OCI-LY7 (cell line): ENCODE measurements around the gene SLC26A11. TPM values are rescaled to one million over a fixed set of nuclear protein-coding genes. Genes with fewer than 3 reads are reported as not detected.

Experiments
- BruUV-seq: library from RNA; stranded (reverse); fragments of 400-500 nt; replicated peaks from 2 replicates; lab custom pipeline; 2021; lab: Mats Ljungman, UMichigan
- CTCF ChIA-PET: fragments of 300-600 bp; sonication (Branson Sonifier 250); formaldehyde crosslinking; loops from one replicate; lab custom pipeline; 2022; ENCODE audit warnings: antibody characterized with exemption; ENCODE audit not compliant: unreplicated experiment; lab: Charles Lee
- POLR2A ChIA-PET: fragments of 300-600 bp; sonication (Branson Sonifier 250); formaldehyde crosslinking; loops from one replicate; lab custom pipeline; 2022; ENCODE audit warnings: antibody characterized with exemption; lab: Charles Lee
- DNase-seq: peaks from one replicate; pipeline ENCODE4 v3.0.0-alpha.2; 2015; ENCODE audit warnings: low spot score
- H2AFZ ChIP-seq: fragments of 200-600 bp; sonication (generic), shearing (Covaris generic); 2 replicates; pipeline ENCODE4 v1.6.1; 2014; ENCODE audit warnings: mild to moderate bottlenecking, antibody characterized with exemption, low read length, moderate library complexity
- H3K27ac ChIP-seq: fragments of 200-600 bp; sonication (generic); 2 replicates; pipeline ENCODE4 v1.5.1; 2014; ENCODE audit warnings: mixed run types, low read depth, mild to moderate bottlenecking, moderate library complexity, low read length, inconsistent platforms; ENCODE audit not compliant: poor library complexity, severe bottlenecking
- H3K36me3 ChIP-seq: fragments of 200-600 bp; sonication (generic); 2 replicates; pipeline ENCODE4 v1.6.1; 2014; ENCODE audit warnings: mild to moderate bottlenecking, antibody characterized with exemption, low read length, moderate library complexity, mixed read lengths; ENCODE audit not compliant: insufficient read depth
- H3K4me1 ChIP-seq: fragments of 200-600 bp; sonication (generic); 2 replicates; pipeline ENCODE4 v1.5.1; 2014; ENCODE audit warnings: mild to moderate bottlenecking, low read length; ENCODE audit not compliant: insufficient read depth, poor library complexity, severe bottlenecking
- H3K4me2 ChIP-seq: fragments of 200-600 bp; sonication (generic); 2 replicates; pipeline ENCODE4 v1.6.1; 2014; ENCODE audit warnings: mild to moderate bottlenecking, low read length
- H3K4me3 ChIP-seq: fragments of 200-600 bp; sonication (generic); 2 replicates; pipeline ENCODE4 v1.5.1; 2014; ENCODE audit warnings: mild to moderate bottlenecking, low read depth, low read length; ENCODE audit not compliant: poor library complexity, severe bottlenecking
- H3K79me2 ChIP-seq: fragments of 200-600 bp; sonication (generic); 2 replicates; pipeline ENCODE4 v1.6.1; 2016; ENCODE audit warnings: low read depth, mild to moderate bottlenecking, low read length, moderate library complexity, mixed read lengths; ENCODE audit not compliant: insufficient read depth
- H3K9me2 ChIP-seq: fragments of 200-600 bp; sonication (generic); 2 replicates; pipeline ENCODE4 v1.6.1; 2016; ENCODE audit warnings: mild to moderate bottlenecking, low read length, mixed read lengths; ENCODE audit not compliant: insufficient read depth
- H3K9me3 ChIP-seq: fragments of 200-600 bp; sonication (generic); 2 replicates; pipeline ENCODE4 v1.6.1; 2014; ENCODE audit warnings: mild to moderate bottlenecking, mixed run types, low read length, mixed read lengths
- H4K20me1 ChIP-seq: fragments of 200-600 bp; sonication (generic); 2 replicates; pipeline ENCODE4 v1.6.1; 2014; ENCODE audit warnings: mild to moderate bottlenecking, antibody characterized with exemption, low read length, moderate library complexity, mixed read lengths; ENCODE audit not compliant: insufficient read depth
- EZH2phosphoT487 ChIP-seq: fragments of 200-600 bp; sonication (generic); IDR thresholded peaks from 2 replicates; pipeline ENCODE4 v1.6.1; 2018; ENCODE audit warnings: low read depth, borderline replicate concordance, mild to moderate bottlenecking, mixed run types, antibody characterized with exemption, low read length, moderate library complexity, mixed read lengths
- intact Hi-C: fragments of 100-400 bp; cut with micrococcal nuclease; formaldehyde crosslinking; loops from one replicate; pipeline ENCODE4 v1.10.0; 2022; ENCODE audit not compliant: unreplicated experiment
- total RNA-seq, 2 experiments: library from RNA; depleted of rRNA in 1 of 2; stranded (reverse); fragments of >200 nt in 1 of 2; shearing (Covaris generic) in 1 of 2; gene quantifications; 2 replicates each; pipeline ENCODE4 v1.2.3, GENCODE V29; 2014 to 2022
- TF ChIP-seq, protein P1 (sequence below): fragments of 200-600 bp; sonication (generic); conservative IDR thresholded peaks from 2 replicates; pipeline ENCODE4 v1.5.1; 2014; ENCODE audit warnings: mild to moderate bottlenecking, antibody characterized with exemption, low read length, moderate library complexity, mixed read lengths

Gene SLC26A11
- total RNA-seq, 2 experiments from 2014 or later = 3.5 to 4.1 TPM

DNA sequence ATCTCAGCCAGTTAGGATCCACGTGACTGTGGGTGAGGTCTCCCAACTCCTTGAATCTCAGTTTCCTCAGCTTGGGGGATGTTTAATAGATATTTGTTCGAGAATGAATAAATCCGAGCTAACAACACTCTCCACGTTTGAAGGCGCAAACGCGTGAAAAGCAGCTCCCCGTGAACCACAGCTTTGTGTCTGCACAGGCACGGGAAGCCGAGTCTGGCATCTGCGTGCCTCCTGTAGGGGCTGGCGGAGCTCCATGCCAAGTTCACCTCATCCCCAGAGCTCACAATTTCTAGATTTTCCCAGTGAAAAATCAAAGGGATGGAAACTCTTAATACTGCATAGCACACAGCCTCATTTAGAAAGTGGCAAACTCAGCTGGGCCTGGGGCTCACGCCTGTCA lies 14.4 kb upstream of the SLC26A11 start:
- Histone ChIP-seq H3K4me2 (no peak overlapping the region), H3K4me1 (no peaks in the 10 kb centered on the region), H4K20me1 (no peaks in the 10 kb centered on the region), H3K27ac (no peak overlapping the region), H3K9me3 (no peaks in the 10 kb centered on the region), H3K79me2 (no peaks in the 10 kb centered on the region), H3K4me3 (no peak overlapping the region), H3K36me3 (0 out of 2 replicates have a peak, but pooled peaks cover 4% of the 10 kb centered on the region), H2AFZ (no peak overlapping the region), H3K9me2 (no peaks in the 10 kb centered on the region)
- ChIA-PET CTCF (no interaction called here), POLR2A (interaction anchor here (1.1 kb wide), 1 partner anchor 54 kb away, joined by 3 read pairs; no protein-coding TSS in a partner anchor)
- no peak for DNase-seq
- intact Hi-C loops = no loop called here
- TF ChIP-seq EZH2phosphoT487 = no peak
- TF ChIP-seq, protein P1, sequence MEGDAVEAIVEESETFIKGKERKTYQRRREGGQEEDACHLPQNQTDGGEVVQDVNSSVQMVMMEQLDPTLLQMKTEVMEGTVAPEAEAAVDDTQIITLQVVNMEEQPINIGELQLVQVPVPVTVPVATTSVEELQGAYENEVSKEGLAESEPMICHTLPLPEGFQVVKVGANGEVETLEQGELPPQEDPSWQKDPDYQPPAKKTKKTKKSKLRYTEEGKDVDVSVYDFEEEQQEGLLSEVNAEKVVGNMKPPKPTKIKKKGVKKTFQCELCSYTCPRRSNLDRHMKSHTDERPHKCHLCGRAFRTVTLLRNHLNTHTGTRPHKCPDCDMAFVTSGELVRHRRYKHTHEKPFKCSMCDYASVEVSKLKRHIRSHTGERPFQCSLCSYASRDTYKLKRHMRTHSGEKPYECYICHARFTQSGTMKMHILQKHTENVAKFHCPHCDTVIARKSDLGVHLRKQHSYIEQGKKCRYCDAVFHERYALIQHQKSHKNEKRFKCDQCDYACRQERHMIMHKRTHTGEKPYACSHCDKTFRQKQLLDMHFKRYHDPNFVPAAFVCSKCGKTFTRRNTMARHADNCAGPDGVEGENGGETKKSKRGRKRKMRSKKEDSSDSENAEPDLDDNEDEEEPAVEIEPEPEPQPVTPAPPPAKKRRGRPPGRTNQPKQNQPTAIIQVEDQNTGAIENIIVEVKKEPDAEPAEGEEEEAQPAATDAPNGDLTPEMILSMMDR = no peak
- no TSS peak for BruUV-seq

DNA sequence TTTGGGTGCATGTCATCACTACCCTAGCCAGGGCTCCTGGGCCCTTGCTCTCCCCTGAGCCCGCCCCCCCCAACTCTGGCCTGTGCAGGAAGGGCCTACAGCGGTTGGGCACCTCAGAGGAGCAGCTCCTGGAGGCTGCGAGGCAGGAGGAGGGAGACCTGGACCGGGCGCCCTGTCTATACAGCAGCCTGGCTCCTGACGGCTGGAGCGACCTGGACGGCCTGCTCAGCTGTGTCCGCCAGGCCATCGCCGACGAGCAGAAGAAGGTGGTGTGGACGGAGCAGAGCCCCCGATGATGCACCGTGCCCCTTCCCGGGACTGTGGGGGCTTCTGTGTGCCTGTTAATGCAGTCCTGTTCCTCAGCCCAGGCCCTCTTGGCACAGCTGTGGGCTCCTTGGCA lies 12.2 kb upstream of the SLC26A11 start:
- no peaks in the 10 kb centered on the region for H3K9me3 ChIP-seq
- DNase-seq = no peak
- ChIA-PET CTCF (no interaction called here), POLR2A (no interaction called here)
- H3K27ac ChIP-seq = no peak overlapping the region
- no peak overlapping the region for H2AFZ ChIP-seq
- H3K4me1 ChIP-seq = no peaks in the 10 kb centered on the region
- H3K4me3 ChIP-seq = no peak overlapping the region
- H3K9me2 ChIP-seq = no peaks in the 10 kb centered on the region
- H3K36me3 ChIP-seq = 0 out of 2 replicates have a peak, but pooled peaks cover 4% of the 10 kb centered on the region
- H3K79me2 ChIP-seq = no peaks in the 10 kb centered on the region
- intact Hi-C loops = no loop called here
- TF ChIP-seq, protein P1 = no peak
- no peak for TF ChIP-seq EZH2phosphoT487
- H4K20me1 ChIP-seq = no peaks in the 10 kb centered on the region
- no peak overlapping the region for H3K4me2 ChIP-seq
- BruUV-seq = no TSS peak

DNA sequence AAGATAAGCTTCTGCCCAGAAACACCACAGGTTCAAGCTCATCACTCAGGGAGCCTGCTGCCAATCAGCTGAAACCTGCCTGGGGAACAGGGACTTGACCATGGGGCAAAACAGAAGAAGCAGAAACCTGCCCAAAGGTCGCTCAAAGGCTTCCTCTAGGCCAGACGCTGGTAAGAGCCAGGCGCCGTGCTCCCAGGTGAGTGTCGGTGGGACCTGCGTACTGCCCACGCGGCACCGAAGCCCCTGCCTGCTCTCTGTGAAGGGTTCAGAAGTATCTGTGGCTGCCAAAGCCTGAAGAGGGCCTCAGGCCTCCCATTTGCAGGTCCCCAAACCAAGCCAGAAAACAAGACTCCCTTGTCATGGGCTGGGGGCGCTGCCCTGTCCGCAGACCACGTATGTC lies 10.5 kb upstream of the SLC26A11 start:
- no TSS peak for BruUV-seq
- Histone ChIP-seq H3K9me2 (no peaks in the 10 kb centered on the region), H3K4me2 (no peak overlapping the region), H3K79me2 (no peaks in the 10 kb centered on the region), H3K4me1 (no peaks in the 10 kb centered on the region), H3K9me3 (no peaks in the 10 kb centered on the region), H3K27ac (no peak overlapping the region), H3K36me3 (0 out of 2 replicates have a peak, but pooled peaks cover 4% of the 10 kb centered on the region), H4K20me1 (no peaks in the 10 kb centered on the region), H3K4me3 (no peak overlapping the region), H2AFZ (no peak overlapping the region)
- CTCF ChIA-PET = no interaction called here
- intact Hi-C loops = no loop called here
- DNase-seq = no peak
- no peak for TF ChIP-seq EZH2phosphoT487
- TF ChIP-seq, protein P1 = no peak
- POLR2A ChIA-PET = interaction anchor here (0.7 kb wide), 1 partner anchor 833 kb away, joined by 7 read pairs; no protein-coding TSS in a partner anchor
